Limb (tissue), 2 donors: ENCODE data around the gene RPLP2.

Experiments
- DNase-seq, 2 donors: peaks; one replicate each; pipeline ENCODE4 v3.0.0-alpha.2; 2016; ENCODE audit errors: extremely low spot score in 2 of 2

RPLP2 gene

DNA sequence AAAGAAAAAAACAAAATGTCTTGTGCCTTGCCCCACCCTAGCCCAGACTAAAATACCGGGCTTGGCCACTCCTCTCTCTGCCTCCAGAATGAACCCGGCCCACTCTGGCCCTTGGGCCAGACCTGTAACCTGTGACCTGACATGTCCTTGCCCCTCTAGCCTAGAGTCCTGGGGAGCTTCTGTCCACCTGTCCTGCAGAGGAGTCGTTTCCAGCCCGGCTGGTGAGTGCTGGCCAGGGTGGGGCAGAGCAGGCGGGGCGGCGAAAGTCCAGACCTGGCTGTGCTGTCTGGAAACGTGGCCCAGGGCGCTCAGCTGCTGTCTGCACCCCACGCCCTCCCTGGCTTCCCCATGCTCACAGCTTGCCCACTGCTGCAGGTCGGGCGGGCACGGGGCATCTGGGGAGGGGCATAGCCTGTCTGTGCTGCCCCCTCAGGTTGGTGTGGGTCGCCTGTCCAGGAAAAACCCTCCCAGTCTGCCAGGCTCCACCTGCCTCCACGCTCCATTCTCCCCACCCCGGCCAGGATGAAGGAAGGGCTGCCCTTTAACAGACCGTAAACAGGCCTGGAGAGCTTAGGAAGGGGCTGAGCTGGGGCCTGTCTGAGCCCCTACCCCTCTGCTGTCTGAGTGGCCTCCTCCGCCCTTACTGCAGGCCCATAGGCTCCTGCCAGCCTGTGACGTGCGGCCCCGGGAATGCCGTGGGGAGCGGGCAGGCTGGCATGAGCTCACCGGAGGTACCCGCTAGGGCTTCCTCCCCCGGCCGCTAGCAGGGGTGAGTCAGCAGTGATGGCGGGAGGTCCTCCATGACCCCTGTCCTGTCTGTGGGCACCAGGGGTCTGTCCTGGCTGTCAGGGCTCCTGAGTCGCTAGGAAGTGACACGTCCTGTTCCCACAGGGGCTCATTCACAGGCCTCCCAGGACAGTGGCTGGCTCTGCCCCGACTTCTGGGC is 24.9 kb downstream of the RPLP2 start:
- DNase-seq = no peak

DNA sequence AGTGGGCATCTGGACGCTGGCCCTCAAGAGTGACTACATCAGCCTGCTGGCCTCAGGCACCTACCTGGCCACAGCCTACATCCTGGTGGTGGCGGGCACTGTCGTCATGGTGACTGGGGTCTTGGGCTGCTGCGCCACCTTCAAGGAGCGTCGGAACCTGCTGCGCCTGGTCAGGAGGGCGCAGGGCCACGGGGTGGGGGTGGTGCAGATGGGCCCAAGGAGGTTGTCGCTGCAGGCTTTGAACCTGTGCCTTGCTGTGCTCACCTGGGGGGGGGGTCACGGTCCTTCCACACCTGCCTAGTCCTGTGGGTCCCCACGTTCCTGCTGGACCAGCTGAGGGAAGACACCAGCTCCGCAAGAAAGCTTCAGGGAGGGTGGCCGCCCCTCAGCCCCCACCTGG is 26.5 kb downstream of the RPLP2 start:
- no peak for DNase-seq

DNA sequence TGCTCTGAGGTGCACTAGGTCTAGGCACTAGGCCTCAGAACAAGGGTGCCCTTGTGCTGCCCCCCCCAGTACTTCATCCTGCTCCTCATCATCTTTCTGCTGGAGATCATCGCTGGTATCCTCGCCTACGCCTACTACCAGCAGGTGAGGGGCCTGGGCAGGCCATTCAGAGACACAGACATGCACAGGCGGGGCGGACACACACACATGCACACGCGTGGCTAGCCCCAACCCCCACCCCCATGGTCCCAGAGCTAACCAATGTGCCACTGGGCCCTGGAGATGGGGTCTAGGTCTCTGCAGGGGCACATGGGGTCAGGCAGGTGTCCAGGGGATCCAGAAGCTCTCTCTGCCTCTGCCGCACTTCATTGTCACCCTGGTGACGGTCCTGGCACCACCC is 26.9 kb downstream of the RPLP2 start:
- DNase-seq = no peak

DNA sequence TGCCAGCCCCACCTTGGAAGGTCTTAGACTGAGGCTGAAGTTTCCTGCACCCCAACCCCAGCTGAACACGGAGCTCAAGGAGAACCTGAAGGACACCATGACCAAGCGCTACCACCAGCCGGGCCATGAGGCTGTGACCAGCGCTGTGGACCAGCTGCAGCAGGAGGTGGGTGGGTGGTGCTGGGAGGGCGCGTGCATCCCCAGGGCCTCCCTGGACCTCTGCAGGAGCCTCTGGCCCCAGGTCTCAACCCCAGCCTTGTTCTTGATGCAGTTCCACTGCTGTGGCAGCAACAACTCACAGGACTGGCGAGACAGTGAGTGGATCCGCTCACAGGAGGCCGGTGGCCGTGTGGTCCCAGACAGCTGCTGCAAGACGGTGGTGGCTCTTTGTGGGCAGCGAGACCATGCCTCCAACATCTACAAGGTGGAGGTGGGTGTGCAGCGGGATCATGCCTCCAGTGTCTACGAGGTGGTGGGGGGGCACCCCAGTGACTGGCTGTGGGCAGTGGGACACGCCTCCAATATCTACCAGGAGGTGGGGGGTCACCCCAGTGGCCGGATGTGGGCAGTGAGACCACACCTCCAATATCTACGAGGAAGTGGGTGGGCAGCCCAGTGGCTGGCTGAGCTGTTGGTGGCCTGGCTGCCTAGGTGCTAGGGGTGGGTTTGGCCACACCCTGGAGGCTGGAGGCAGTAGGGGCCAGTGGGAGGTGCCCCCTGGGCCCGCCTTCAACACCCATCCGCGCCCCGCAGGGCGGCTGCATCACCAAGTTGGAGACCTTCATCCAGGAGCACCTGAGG is 27.6 kb downstream of the RPLP2 start:
- no peak for DNase-seq

DNA sequence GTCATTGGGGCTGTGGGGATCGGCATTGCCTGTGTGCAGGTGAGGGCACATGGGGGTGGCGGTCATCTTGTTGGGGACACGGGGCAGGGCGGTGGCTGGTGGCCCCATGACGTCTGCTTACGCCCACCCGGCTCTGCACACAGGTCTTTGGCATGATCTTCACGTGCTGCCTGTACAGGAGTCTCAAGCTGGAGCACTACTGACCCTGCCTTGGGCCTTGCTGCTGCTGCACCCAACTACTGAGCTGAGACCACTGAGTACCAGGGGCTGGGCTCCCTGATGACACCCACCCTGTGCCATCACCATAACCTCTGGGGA is 28.2 kb downstream of the RPLP2 start:
- DNase-seq = no peak

DNA sequence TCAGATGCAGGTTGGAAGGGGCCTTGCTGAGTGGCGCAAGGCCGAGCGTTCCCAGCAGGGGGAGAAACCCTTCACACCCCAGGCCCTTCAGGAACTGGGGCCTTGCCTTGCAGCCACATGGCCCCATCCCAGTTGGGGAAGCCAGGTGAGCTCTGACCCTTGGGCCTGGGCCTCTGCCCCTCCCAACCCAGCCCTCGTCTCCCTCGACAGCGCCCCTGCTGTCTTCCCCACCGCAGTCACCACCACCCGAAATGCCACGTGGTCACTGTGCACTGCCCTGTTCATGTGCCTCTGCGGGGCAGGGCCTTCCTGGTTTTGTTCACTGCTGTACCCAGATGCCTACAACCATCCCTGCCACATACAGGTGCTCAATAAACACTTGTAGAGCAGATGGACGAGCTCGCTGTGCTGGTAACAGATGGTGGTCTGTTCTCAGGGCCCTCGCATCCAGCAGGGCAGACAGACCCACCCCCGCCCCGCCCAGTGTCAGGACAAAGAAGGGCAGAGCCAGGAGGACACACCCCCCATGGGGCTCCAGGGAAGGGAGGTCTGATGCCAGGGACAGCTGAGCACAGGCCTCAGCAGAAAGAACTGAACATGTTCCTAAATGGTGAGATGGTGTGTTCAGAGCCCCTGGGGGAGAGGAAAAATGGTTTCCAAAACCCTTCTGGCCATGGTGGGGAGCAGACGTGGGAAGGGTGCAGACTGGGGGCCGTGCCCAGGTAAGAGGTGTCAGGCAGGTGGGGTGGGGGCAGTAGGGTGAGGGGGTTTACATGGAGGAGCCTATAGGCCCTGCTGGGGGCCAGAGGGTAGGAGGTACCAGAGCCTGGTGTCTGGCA is 28.9 kb downstream of the RPLP2 start:
- DNase-seq = no peak

DNA sequence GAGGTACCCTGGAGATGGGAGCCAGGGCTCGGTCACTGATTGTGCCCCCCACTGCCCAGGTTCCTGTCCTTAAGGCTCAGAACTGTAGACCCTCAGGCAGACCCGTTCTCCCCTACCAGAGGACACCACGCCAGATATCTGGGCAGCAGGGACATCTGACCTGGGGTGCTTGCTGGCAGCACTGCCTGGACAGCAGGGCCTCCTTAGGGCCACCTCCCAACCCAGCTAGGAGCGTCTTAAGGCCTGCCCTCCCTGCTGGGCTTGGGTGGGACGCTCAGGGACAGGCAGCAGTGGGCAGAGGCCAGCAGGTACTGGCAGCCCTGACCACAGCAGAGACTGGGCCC is 29.5 kb downstream of the RPLP2 start:
- no peak for DNase-seq

DNA sequence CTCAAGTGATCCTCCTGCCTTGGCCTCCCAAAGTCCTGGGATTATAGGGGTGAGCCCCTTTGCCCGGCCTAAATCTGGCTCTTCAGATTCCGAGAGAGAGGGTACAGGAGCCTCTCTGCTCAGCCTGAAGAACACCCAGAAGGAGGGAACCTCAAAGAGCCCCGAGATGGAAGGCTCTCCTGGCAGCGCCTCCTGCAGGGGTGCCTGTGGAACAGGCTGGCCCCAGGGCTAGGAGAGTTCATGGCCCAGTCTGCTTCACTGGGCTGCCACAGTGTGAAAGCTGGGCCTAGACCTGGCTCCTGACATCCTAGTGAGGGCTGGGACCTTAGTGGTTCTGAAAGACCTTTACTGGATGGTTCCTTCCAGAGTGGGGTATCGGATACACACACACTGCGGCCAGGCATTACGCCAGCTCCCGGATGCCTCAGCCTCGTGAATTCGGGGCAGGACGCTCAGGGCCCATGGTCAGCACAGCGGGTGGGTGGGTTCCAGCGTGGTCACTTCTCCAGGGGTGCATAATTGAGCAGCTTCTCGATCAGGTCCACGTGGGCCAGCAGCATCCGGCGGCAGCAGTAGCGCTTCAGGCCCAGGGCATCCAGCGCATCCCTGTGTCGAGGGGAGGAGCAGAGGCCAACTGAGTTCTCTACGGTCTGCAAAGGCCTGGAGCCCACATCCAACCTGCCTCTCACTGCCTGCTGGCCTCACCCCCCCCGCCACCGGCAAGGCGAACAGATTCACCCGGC is 30.3 kb downstream of the RPLP2 start:
- DNase-seq = no peak

DNA sequence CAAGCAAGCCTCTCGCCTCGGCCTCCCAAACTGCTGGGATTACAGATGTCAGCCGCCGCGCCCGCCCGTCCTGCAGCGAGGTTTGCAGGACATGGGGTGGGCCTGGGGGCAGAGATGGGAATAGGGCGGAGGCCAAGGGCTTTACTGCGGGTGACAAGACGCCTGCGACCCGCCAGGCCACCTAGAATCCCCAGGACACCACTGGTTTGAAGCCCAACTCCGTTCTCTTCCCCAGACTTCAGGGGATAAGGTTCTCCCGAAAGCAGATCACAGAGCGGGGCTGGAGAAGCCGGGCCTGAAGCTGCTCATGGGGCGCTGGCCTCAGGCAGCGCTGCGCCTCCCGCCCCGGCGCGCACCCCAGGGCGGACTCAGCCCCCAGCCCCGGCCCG is 32.2 kb downstream of the RPLP2 start:
- DNase-seq = no peak

DNA sequence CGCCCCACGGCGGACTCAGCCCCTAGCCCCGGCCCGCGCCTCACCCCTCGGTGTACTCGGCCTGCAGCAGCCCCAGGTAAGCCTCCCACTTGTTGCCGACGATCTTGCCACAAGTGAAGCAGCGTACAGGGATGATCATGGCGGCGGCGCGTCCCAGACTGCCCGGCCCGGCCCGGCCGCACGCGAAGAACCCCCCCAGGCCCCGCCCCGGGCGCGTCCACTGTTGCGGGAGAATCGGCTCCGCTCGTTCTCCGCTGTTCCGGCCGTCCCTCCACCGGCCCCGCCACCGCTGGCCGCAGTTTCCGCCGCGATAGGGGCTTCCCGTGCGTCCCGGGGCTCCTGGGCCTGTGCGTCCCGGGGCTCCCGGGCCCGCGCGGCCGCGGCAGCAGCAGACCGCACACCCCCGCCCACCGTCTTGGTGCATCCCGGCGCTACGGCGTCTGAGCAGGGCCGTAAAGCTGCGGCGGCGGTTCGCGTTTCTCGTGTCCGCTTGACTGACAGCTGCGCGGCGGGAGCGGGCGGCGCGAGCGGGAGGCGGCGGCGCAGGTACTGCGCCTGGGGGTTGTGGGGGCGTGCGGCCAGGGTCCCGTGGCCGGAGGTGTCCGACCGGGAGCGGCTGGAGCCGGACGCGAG is 32.7 kb downstream of the RPLP2 start, which contains the start of the genes POLR2L and TSPAN4:
Gene POLR2L (minus strand): TSS at position 160 of the 633 bp plus-strand sequence. CDS start 21 bp downstream, at position 139.
Gene TSPAN4 (plus strand): TSS at position 483 of the 633 bp plus-strand sequence. CDS start 7,453 bp downstream, outside the sequence.
- DNase-seq = peak; percentile 82 to 95

DNA sequence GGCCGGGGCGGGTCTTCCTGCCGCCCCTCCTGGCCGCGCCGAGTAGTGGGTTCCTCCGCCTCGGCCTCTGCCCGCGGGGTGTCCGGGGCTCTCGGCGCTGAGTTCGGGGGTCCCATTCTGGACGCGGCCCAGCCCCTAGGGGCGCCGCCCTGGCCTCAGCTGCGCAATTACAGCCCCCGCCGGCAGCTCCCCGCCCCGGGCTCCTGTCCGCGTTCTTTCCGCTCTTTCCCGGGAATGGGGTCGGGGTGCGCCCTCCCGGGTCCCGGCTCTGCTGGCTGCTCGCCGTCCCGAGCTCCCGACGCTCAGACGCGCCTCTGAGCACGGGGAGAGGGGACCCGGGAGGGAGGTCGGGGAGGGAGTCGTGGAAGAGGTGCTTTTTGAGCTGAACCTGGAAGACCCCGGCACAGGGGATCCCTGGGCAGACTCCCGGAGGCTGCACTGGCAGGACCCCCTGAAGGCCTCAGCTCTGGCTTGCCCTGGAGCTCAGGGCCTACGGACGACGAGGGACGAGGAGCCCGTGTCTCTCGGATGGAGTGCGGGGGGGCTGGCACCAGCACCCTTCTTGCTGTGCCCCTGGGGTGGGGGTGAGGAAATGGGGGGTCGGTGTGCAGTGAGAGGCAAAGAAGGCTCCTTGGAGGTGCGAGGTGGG is 33.4 kb downstream of the RPLP2 start:
- DNase-seq = no peak

DNA sequence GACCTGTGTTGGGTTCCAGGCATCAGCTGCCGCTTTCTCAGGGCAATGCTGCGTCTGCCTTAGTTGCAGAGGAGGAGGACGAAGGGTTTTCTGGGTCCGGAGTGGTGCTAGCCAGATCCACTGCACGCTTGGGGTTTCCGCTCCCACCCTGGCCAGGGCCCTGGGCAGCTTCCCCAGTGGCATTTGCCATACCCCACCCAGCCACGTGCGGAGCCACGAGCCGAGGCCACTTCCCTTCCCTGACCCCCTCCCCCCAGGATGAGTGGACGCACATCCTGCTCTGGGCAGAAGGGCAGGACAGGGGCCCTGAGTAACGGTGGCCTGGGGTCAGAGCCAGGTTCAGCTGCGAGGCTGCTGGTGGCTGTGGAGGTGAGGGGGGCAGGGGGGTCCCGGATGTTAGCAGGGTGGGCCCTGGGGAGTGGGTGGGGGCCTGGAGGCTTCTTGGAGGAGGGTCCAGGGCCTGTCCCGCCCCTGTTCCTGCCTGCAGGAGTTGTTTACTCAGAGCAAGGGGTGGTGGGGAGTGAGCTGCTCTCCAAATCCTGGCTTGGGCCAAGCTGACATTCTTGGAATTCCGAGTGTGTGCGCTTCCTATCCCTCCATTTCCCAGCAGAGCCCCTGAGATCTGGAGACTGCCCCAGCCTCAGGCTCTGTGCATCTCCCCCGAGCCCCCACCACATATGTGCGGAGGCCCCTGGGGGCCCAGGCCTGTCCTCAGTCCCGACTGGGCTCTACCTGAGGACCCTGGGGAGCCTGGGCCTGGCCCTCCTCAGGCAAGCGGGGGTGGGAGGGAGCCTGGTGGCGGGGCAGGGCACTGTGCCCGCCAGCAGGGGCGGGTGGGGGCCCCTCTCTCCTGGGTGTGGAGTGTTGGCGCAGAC is 34.3 kb downstream of the RPLP2 start:
- DNase-seq = peak; percentile 82 to 89

DNA sequence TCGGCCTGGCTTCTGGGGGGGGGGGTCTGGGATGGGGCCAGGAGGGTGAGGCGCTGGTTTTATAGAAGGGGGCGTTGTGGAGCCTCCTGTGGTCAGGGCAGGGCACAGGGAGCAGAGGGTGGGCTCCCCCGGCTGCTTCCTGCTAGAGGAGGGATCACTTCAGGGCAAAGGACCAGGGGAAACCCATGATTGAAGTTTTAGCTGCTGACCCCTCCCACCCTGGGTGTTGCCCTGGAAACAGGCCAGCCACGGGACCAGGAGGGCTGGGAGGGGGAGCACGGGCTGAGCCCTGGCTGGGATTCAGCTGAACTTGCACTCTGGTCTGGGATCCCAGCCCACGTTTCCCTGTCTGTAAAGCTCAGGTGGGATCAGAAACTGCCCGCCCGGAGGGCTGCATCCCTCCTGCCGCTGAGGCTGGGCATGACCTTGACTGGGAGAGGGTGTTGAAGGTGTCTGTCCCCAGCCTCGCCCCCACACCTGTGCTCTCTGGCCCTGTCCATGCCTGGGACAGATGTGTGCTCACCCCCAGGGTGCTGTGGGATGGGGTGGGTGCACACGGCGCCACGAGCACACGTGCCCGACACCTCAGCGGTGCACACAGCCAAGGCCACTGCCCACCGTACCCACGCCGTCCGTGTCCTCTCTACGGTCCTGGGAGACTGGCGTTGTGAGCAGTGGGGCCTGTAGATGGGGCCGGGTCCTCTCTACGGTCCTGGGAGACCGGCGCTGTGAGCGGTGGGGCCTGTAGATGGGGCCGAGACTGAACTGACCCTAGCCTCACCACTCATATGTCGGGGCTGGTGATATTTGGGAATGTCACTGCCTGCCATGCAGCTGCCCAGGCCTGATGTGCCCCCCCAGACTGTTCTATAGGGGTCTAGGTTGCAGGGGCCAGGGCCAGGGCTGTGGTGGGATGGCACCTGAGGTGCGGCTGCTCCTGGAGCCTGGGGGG is 35.2 kb downstream of the RPLP2 start:
- DNase-seq = peak; percentile 89 to 93

DNA sequence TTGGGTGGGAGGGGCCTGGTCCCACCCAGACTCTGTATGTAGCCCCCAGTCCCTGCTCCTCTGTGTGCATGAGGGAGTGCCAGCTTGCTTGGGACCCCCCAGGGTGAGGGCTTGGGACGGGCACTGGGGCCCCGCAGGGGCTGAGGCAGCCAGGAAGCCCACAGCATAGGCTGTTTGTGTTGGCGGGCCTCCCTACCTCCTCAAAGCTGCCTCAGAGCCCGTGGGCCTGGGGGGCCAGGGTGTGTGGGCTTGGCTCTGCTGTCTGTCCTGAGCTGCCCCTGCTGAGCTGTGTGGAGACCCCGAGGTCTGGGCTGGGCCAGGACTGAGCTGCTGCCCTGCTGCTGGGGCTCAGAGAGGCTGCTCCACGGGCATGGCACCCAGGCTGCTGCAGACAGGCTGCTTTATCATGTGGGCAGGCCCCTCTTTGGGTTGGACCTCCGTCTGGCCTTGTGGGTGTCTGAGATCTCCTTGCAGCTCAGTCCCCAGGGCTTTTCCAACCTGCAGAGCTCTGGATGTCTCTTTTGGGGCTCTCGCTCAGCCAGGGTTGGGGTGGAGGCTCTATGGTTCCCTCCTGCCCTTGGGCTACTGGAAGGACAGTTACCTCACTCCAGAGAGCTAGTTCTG is 36.2 kb downstream of the RPLP2 start:
- DNase-seq = peak in 1 of 2 donors; percentile 75

DNA sequence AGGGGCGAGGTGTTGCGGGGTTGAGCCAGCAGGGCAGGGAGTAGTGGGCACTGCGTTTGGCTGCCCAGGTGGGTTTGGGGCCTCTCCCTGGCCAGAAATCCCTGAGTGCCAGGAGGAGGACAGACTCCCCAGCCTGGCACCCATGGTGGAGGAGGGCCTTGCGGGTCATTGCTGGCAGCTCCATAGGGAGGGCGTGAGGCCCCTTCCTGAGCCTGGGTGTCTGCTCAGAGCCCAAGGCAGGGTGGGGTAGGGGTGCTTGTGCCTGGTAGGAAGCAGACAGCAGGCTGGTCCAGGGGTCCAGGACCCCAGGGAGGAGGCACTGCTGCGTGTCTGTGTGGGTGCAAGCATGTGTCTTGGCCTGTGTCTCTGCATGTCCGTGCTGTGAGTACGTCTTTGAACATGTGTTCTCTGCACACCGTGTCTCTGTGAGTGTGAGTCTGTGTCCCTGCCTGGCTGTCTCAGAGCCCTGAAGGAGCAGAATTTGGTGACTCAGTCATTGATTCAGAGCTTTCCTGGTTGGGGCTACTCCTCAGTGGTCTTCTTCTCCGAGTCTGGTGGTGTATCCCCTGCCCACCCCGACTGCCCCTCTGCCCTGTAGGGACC is 36.8 kb downstream of the RPLP2 start:
- no peak for DNase-seq

DNA sequence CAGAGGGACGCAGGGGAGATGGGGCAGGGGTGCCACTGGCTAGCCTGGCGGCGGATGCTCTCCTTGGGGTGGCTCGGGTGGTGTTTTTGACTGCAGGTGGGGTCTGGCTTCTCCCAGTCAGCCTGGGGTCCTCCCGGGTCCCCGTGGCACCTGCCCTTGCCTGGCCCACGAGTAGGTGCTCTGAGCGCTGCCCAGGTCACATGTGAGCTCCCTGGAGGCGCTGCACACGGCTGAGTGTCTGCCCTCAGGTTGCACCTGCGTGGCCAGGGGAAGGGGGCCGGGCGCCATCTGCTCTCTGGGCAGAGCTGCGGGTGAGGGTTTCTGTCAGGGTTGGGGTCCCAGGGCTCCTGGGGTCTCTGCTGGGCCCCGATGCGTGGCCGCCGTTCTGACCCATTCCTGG is 38.1 kb downstream of the RPLP2 start:
- no peak for DNase-seq

DNA sequence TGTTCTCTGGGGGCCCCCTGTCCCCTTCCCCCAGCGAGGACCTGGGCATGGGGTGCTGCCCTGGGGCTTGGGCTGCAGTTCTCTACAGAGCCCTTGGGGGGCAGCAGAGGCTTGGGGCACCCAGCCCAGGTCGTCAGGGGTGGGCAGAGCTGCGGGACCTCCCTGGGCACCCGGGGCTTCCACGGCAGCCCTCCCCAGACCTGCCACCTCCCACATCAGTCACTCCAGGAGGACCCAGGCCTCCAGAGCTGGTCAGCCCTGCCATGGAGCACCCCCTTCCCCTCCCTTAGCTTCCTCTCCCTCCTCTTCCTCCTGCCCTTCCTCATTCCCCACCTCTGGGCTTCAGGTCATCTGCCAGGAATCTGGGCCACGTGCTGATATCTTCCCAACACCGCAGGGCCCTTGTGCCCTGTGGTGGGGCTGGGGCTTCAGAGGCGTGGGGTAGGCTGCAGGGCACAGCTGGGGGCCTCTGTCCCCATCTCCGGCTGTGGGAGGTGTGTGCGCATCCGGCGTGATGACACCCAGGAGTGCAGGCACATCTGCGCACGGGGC is 38.7 kb downstream of the RPLP2 start:
- no peak for DNase-seq
